PC-9 (cell line): ENCODE results near the gene RCOR1. TPM values are rescaled to one million over a fixed set of nuclear protein-coding genes. Genes with fewer than 3 reads are reported as not detected.

Source experiments
- BruUV-seq: library from RNA; stranded (reverse); fragments of 400-500 nt; replicated peaks from 2 replicates; lab custom pipeline; 2021; lab: Mats Ljungman, UMichigan
- CTCF ChIA-PET: fragments of 300-600 bp; sonication (Branson Sonifier 250); formaldehyde crosslinking; loops from one replicate; lab custom pipeline; 2022; ENCODE audit warnings: antibody characterized with exemption; lab: Charles Lee
- POLR2A ChIA-PET: fragments of 300-600 bp; sonication (Branson Sonifier 250); formaldehyde crosslinking; loops from one replicate; lab custom pipeline; 2022; ENCODE audit warnings: antibody characterized with exemption; ENCODE audit not compliant: unreplicated experiment; lab: Charles Lee
- DNase-seq, 2 experiments: peaks; one replicate each; pipeline versions ENCODE4 v3.0.0 to v3.0.0-alpha.2; 2015 to 2022; ENCODE audit warnings: mixed read lengths in 1 of 2
- H2AFZ ChIP-seq: fragments of 200-600 bp; sonication (generic); 2 replicates; pipeline ENCODE4 v1.8.1; 2017; ENCODE audit warnings: antibody characterized with exemption
- H3F3A ChIP-seq: fragments of 200-600 bp; sonication (generic); 2 replicates; pipeline ENCODE4 v1.8.1; 2017; ENCODE audit warnings: antibody characterized with exemption, mild to moderate bottlenecking, low read depth; ENCODE audit not compliant: insufficient read depth
- H3K27ac ChIP-seq: fragments of 200-600 bp; sonication (generic); 2 replicates; pipeline ENCODE4 v1.6.1; 2016; ENCODE audit warnings: mixed run types
- H3K27me3 ChIP-seq: fragments of 200-600 bp; sonication (generic); 2 replicates; pipeline ENCODE4 v1.6.1; 2016; ENCODE audit warnings: low read depth, mixed run types; ENCODE audit not compliant: insufficient read depth
- H3K36me3 ChIP-seq: fragments of 200-600 bp; sonication (generic); 2 replicates; pipeline ENCODE4 v1.6.1; 2016; ENCODE audit warnings: low read depth, mixed run types
- H3K4me1 ChIP-seq: fragments of 200-600 bp; sonication (generic); replicated peaks from 2 replicates; pipeline ENCODE4 v1.6.1; 2016; ENCODE audit warnings: mixed run types; ENCODE audit not compliant: insufficient read depth
- H3K4me2 ChIP-seq: fragments of 200-600 bp; sonication (generic); 2 replicates; pipeline ENCODE4 v1.6.1; 2017; ENCODE audit warnings: mixed run types
- H3K4me3 ChIP-seq: fragments of 200-600 bp; sonication (generic); 2 replicates; pipeline ENCODE4 v1.6.1; 2016; ENCODE audit warnings: mixed run types
- H3K79me2 ChIP-seq: fragments of 200-600 bp; sonication (generic); 2 replicates; pipeline ENCODE4 v1.6.1; 2017; ENCODE audit warnings: low read depth, mixed run types
- H3K9me2 ChIP-seq: fragments of 200-600 bp; sonication (generic); 2 replicates; pipeline ENCODE4 v1.8.1; 2017; ENCODE audit warnings: mild to moderate bottlenecking; ENCODE audit not compliant: insufficient read depth
- H3K9me3 ChIP-seq: fragments of 200-600 bp; sonication (generic); 2 replicates; pipeline ENCODE4 v1.8.1; 2016; ENCODE audit warnings: low read depth; ENCODE audit not compliant: insufficient read depth
- H4K20me1 ChIP-seq: fragments of 200-600 bp; sonication (generic); 2 replicates; pipeline ENCODE4 v1.8.1; 2017; ENCODE audit not compliant: insufficient read depth
- CTCF ChIP-seq: fragments of 200-600 bp; sonication (generic); conservative IDR thresholded peaks from 2 replicates; pipeline ENCODE4 v1.6.1; 2017; ENCODE audit warnings: mixed run types, antibody characterized with exemption, mild to moderate bottlenecking, moderate library complexity
- EZH2 ChIP-seq: fragments of 200-600 bp; sonication (generic); IDR thresholded peaks from 2 replicates; pipeline ENCODE4 v1.8.0; 2017; ENCODE audit warnings: antibody characterized with exemption, low read depth
- intact Hi-C: fragments of 100-400 bp; cut with micrococcal nuclease; formaldehyde crosslinking; loops from one replicate; pipeline ENCODE4 v1.10.0; 2022; ENCODE audit not compliant: unreplicated experiment
- total RNA-seq: library from RNA; stranded (reverse); gene quantifications from 2 replicates; pipeline ENCODE4 v1.2.3, GENCODE V29; 2021

Gene RCOR1
- total RNA-seq, 1 experiment from 2014 or later, result 67.2 TPM

GRCh38 chr14:102578821-102579220 lies 13.6 kb upstream of the RCOR1 start:
- H3K9me3 ChIP-seq, result no peaks in the 10 kb centered on the region
- H3K9me2 ChIP-seq, result no peaks in the 10 kb centered on the region
- CTCF ChIA-PET, result interaction anchor here (0.7 to 1.1 kb wide), 2 partner anchors 13 to 41 kb away, joined by 6 to 9 read pairs; no protein-coding TSS in a partner anchor

GRCh38 chr14:102579696-102580549 lies 12.5 kb upstream of the RCOR1 start:
- Histone ChIP-seq H3F3A (peaks cover 27% of the 10 kb centered on the region), H3K4me3 (no peak overlapping the region), H3K27ac (peak overlapping the region; percentile 51), H4K20me1 (no peaks in the 10 kb centered on the region), H2AFZ (no peak overlapping the region), H3K79me2 (no peaks in the 10 kb centered on the region), H3K4me1 (peaks cover 21% of the 10 kb centered on the region), H3K9me3 (no peaks in the 10 kb centered on the region), H3K36me3 (no peaks in the 10 kb centered on the region), H3K4me2 (peak overlapping the region; percentile 52), H3K9me2 (no peaks in the 10 kb centered on the region), H3K27me3 (no peaks in the 10 kb centered on the region)
- no TSS peak for BruUV-seq
- TF ChIP-seq EZH2 (no peak), CTCF (no peak)
- ChIA-PET POLR2A (interaction anchor here (0.6 to 0.7 kb wide), 6 partner anchors 14 to 1189 kb away, joined by 3 to 20 read pairs (median 6); no protein-coding TSS in a partner anchor), CTCF (interaction anchor here (0.7 to 1.1 kb wide), 2 partner anchors 11 to 40 kb away, joined by 6 to 9 read pairs; no protein-coding TSS in a partner anchor)
- intact Hi-C loops, result no loop called here
- DNase-seq, result peak; percentile 70 to 77

More at GRCh38 chr14:102578821-102579220, 13.6 kb upstream of the RCOR1 start:
- H3K36me3 ChIP-seq, result no peaks in the 10 kb centered on the region
- BruUV-seq, result TSS peak; percentile 5
- POLR2A ChIA-PET, result interaction anchor here (0.6 kb wide), 2 partner anchors 13 to 133 kb away, joined by 4 to 12 read pairs; no protein-coding TSS in a partner anchor
- no peak overlapping the region for H3K27ac ChIP-seq
- peaks cover 21% of the 10 kb centered on the region for H3K4me1 ChIP-seq
- no peak overlapping the region for H3K4me2 ChIP-seq
- TF ChIP-seq CTCF (no peak), EZH2 (no peak)
- H2AFZ ChIP-seq, result no peak overlapping the region
- intact Hi-C loops, result no loop called here
- H4K20me1 ChIP-seq, result no peaks in the 10 kb centered on the region
- H3F3A ChIP-seq, result peaks cover 27% of the 10 kb centered on the region
- H3K4me3 ChIP-seq, result no peak overlapping the region
- no peaks in the 10 kb centered on the region for H3K79me2 ChIP-seq
- DNase-seq, result no peak
- no peaks in the 10 kb centered on the region for H3K27me3 ChIP-seq

GRCh38 chr14:102580550-102581110 lies 11.8 kb upstream of the RCOR1 start:
- Histone ChIP-seq H3K27ac (peak overlapping the region; percentile 51), H3K4me2 (peak overlapping the region; percentile 52), H3K27me3 (no peaks in the 10 kb centered on the region), H2AFZ (no peak overlapping the region), H4K20me1 (no peaks in the 10 kb centered on the region), H3F3A (peaks cover 28% of the 10 kb centered on the region), H3K79me2 (no peaks in the 10 kb centered on the region), H3K9me3 (no peaks in the 10 kb centered on the region), H3K36me3 (no peaks in the 10 kb centered on the region), H3K4me1 (peaks cover 28% of the 10 kb centered on the region), H3K4me3 (no peak overlapping the region), H3K9me2 (no peaks in the 10 kb centered on the region)
- intact Hi-C loops, result no loop called here
- BruUV-seq, result no TSS peak
- ChIA-PET POLR2A (interaction anchor here (0.6 kb wide), 3 partner anchors 131 to 1190 kb away, joined by 3 to 8 read pairs (median 3); no protein-coding TSS in a partner anchor), CTCF (no interaction called here)
- peak in 1 of 2 experiments; percentile 49 for DNase-seq
- TF ChIP-seq CTCF, result no peak
- no peak for TF ChIP-seq EZH2
